Mesendoderm (in vitro differentiated cells): ENCODE results near the gene MAML3.

Experiments used
- DNase-seq: peaks from one replicate; pipeline ENCODE4 v3.0.0; 2013
- H2AK5ac ChIP-seq: 2 replicates; pipeline ENCODE4 v1.6.1; 2013; ENCODE audit warnings: low read length, inconsistent platforms
- H2BK120ac ChIP-seq: 2 replicates; pipeline ENCODE4 v1.6.1; 2013; ENCODE audit warnings: low read depth, mild to moderate bottlenecking, low read length, moderate library complexity, mixed read lengths
- H2BK15ac ChIP-seq: replicated peaks from 2 replicates; pipeline ENCODE4 v1.6.1; 2013; ENCODE audit warnings: low read depth, mild to moderate bottlenecking, moderate library complexity
- H2BK5ac ChIP-seq: 2 replicates; pipeline ENCODE4 v1.6.1; 2013; ENCODE audit warnings: low read length, inconsistent platforms
- H3K18ac ChIP-seq: 2 replicates; pipeline ENCODE4 v1.6.1; 2013; ENCODE audit warnings: mild to moderate bottlenecking, low read length, mixed read lengths
- H3K23ac ChIP-seq: one replicate; pipeline ENCODE4 v1.6.1; 2013; ENCODE audit warnings: low read length
- H3K27ac ChIP-seq: 2 replicates; pipeline ENCODE4 v1.5.1; 2013; ENCODE audit warnings: low read depth, mild to moderate bottlenecking, inconsistent platforms, low read length, moderate library complexity
- H3K27me3 ChIP-seq: 2 replicates; pipeline ENCODE4 v1.6.1; 2013; ENCODE audit warnings: low read length, control low read depth, mild to moderate bottlenecking, inconsistent platforms; ENCODE audit not compliant: insufficient read depth, poor library complexity
- H3K36me3 ChIP-seq: 2 replicates; pipeline ENCODE4 v1.6.1; 2013; ENCODE audit warnings: low read length, inconsistent platforms; ENCODE audit not compliant: control insufficient read depth, insufficient read depth
- H3K4ac ChIP-seq: one replicate; pipeline ENCODE4 v1.6.1; 2013; ENCODE audit warnings: low read depth, mild to moderate bottlenecking, low read length, moderate library complexity
- H3K4me1 ChIP-seq: 2 replicates; pipeline ENCODE4 v1.6.1; 2013; ENCODE audit warnings: low read depth, low read length, inconsistent platforms; ENCODE audit not compliant: control insufficient read depth
- H3K4me2 ChIP-seq: 2 replicates; pipeline ENCODE4 v1.6.1; 2013; ENCODE audit warnings: low read length
- H3K4me3 ChIP-seq: 2 replicates; pipeline ENCODE4 v1.5.1; 2013; ENCODE audit warnings: mild to moderate bottlenecking, low read length
- H3K56ac ChIP-seq: one replicate; pipeline ENCODE4 v1.6.1; 2013; ENCODE audit warnings: low read length
- H3K79me1 ChIP-seq: 2 replicates; pipeline ENCODE4 v1.6.1; 2013; ENCODE audit warnings: low read length, inconsistent platforms
- H3K79me2 ChIP-seq: 2 replicates; pipeline ENCODE4 v1.6.1; 2013; ENCODE audit warnings: mild to moderate bottlenecking, low read length; ENCODE audit not compliant: control insufficient read depth, insufficient read depth
- H3K9ac ChIP-seq: 2 replicates; pipeline ENCODE4 v1.6.1; 2013; ENCODE audit warnings: low read length, inconsistent platforms
- H4K5ac ChIP-seq: one replicate; pipeline ENCODE4 v1.6.1; 2013; ENCODE audit warnings: low read length
- H4K8ac ChIP-seq: one replicate; pipeline ENCODE4 v1.6.1; 2013; ENCODE audit warnings: low read depth, mild to moderate bottlenecking, control low read depth, low read length, moderate library complexity
- WGBS: extraction: QIAGEN DNeasy Blood & Tissue Kit; methylation state at CpG from one replicate; pipeline ENCODE4 v1.1.7; 2013; ENCODE audit warnings: low lambda C conversion rate, missing lambda C conversion rate; ENCODE audit not compliant: insufficient coverage; ENCODE audit errors: extremely low coverage; 5-methylcytosine and 5-hydroxymethylcytosine counted together

MAML3 gene

GRCh38 chr4:140116442-140117104, 37.4 kb downstream of the MAML3 start:
- peaks cover 2% of the 10 kb centered on the region for H3K79me2 ChIP-seq
- no peak overlapping the region for H4K5ac ChIP-seq
- no peak overlapping the region for H4K8ac ChIP-seq
- no peak overlapping the region for H3K56ac ChIP-seq
- H3K4me1 ChIP-seq: peaks cover 3% of the 10 kb centered on the region
- H3K18ac ChIP-seq: no peak overlapping the region
- no peak overlapping the region for H3K4me2 ChIP-seq
- no peak overlapping the region for H3K4me3 ChIP-seq
- H3K23ac ChIP-seq: no peak overlapping the region
- no peak overlapping the region for H3K9ac ChIP-seq
- peak; percentile 68 for DNase-seq
- no peak overlapping the region for H2BK120ac ChIP-seq
- no peaks in the 10 kb centered on the region for H3K36me3 ChIP-seq
- no CpG with 5 or more reads among the region's 4 CpGs for WGBS
- H3K79me1 ChIP-seq: peaks cover 12% of the 10 kb centered on the region
- no peak overlapping the region for H3K27ac ChIP-seq
- no peak overlapping the region for H2BK15ac ChIP-seq
- no peak overlapping the region for H3K4ac ChIP-seq
- H3K27me3 ChIP-seq: no peaks in the 10 kb centered on the region
- no peak overlapping the region for H2BK5ac ChIP-seq
- H2AK5ac ChIP-seq: no peak overlapping the region

GRCh38 chr4:140115140-140115539, 38.8 kb downstream of the MAML3 start:
- Histone ChIP-seq H3K36me3 (no peaks in the 10 kb centered on the region), H3K23ac (no peak overlapping the region), H2BK15ac (no peak overlapping the region), H3K9ac (no peak overlapping the region), H4K8ac (no peak overlapping the region), H3K4me2 (no peak overlapping the region), H3K27ac (no peak overlapping the region), H3K4me1 (peaks cover 3% of the 10 kb centered on the region), H3K27me3 (no peaks in the 10 kb centered on the region), H3K79me1 (peaks cover 14% of the 10 kb centered on the region), H3K56ac (no peak overlapping the region), H3K79me2 (peaks cover 2% of the 10 kb centered on the region), H3K4ac (no peak overlapping the region), H2BK5ac (no peak overlapping the region), H3K18ac (no peak overlapping the region), H4K5ac (no peak overlapping the region), H3K4me3 (no peak overlapping the region), H2AK5ac (no peak overlapping the region), H2BK120ac (no peak overlapping the region)
- DNase-seq: no peak

- Histone ChIP-seq H4K5ac (no peak overlapping the region), H3K79me1 (peaks cover 12% of the 10 kb centered on the region), H3K4me1 (peaks cover 3% of the 10 kb centered on the region), H3K9ac (no peak overlapping the region), H3K23ac (no peak overlapping the region), H3K36me3 (no peaks in the 10 kb centered on the region), H3K27ac (no peak overlapping the region), H2AK5ac (no peak overlapping the region), H3K4ac (no peak overlapping the region), H3K4me2 (no peak overlapping the region), H2BK5ac (no peak overlapping the region), H4K8ac (no peak overlapping the region), H3K4me3 (no peak overlapping the region), H2BK15ac (no peak overlapping the region), H3K18ac (no peak overlapping the region), H3K79me2 (peaks cover under 1% of the 10 kb centered on the region), H3K56ac (no peak overlapping the region), H3K27me3 (no peaks in the 10 kb centered on the region), H2BK120ac (no peak overlapping the region)
- no peak for DNase-seq
- WGBS: no CpG with 5 or more reads among the region's 2 CpGs
Observed at GRCh38 chr4:140113653-140114052, 40.3 kb downstream of the MAML3 start.

GRCh38 chr4:140112576-140112975, 41.4 kb downstream of the MAML3 start:
- H3K56ac ChIP-seq: no peak overlapping the region
- no peaks in the 10 kb centered on the region for H3K79me2 ChIP-seq
- no peak overlapping the region for H2BK120ac ChIP-seq
- H3K27ac ChIP-seq: no peak overlapping the region
- no peak overlapping the region for H4K5ac ChIP-seq
- no peaks in the 10 kb centered on the region for H3K27me3 ChIP-seq
- no peak for DNase-seq
- no peak overlapping the region for H2AK5ac ChIP-seq
- no CpG with 5 or more reads among the region's 2 CpGs for WGBS
- H2BK5ac ChIP-seq: no peak overlapping the region
- H3K4me1 ChIP-seq: peaks cover 3% of the 10 kb centered on the region
- no peak overlapping the region for H3K4me3 ChIP-seq
- no peak overlapping the region for H4K8ac ChIP-seq
- no peak overlapping the region for H2BK15ac ChIP-seq
- H3K36me3 ChIP-seq: no peaks in the 10 kb centered on the region
- no peak overlapping the region for H3K9ac ChIP-seq
- H3K4ac ChIP-seq: no peak overlapping the region
- H3K18ac ChIP-seq: no peak overlapping the region
- H3K4me2 ChIP-seq: no peak overlapping the region
- peaks cover 12% of the 10 kb centered on the region for H3K79me1 ChIP-seq
- no peak overlapping the region for H3K23ac ChIP-seq

- Histone ChIP-seq H3K9ac (no peak overlapping the region), H2AK5ac (no peak overlapping the region), H3K79me1 (peaks cover 11% of the 10 kb centered on the region), H3K56ac (no peak overlapping the region), H3K36me3 (no peaks in the 10 kb centered on the region), H3K23ac (no peak overlapping the region), H3K4me3 (no peak overlapping the region), H3K4me1 (no peaks in the 10 kb centered on the region), H3K79me2 (no peaks in the 10 kb centered on the region), H2BK15ac (no peak overlapping the region), H4K8ac (no peak overlapping the region), H4K5ac (no peak overlapping the region), H3K4ac (no peak overlapping the region), H2BK120ac (no peak overlapping the region), H2BK5ac (no peak overlapping the region), H3K18ac (no peak overlapping the region), H3K4me2 (no peak overlapping the region), H3K27me3 (no peaks in the 10 kb centered on the region), H3K27ac (no peak overlapping the region)
- DNase-seq: no peak
- WGBS: no CpG with 5 or more reads among the region's 1 CpG
Observed at GRCh38 chr4:140111256-140111655, 42.7 kb downstream of the MAML3 start.

- no peak overlapping the region for H3K9ac ChIP-seq
- no peak overlapping the region for H2AK5ac ChIP-seq
- no peaks in the 10 kb centered on the region for H3K36me3 ChIP-seq
- no peak overlapping the region for H3K18ac ChIP-seq
- H3K27ac ChIP-seq: no peak overlapping the region
- H3K79me2 ChIP-seq: no peaks in the 10 kb centered on the region
- no peak overlapping the region for H4K5ac ChIP-seq
- H3K23ac ChIP-seq: no peak overlapping the region
- no peak overlapping the region for H4K8ac ChIP-seq
- H3K4ac ChIP-seq: no peak overlapping the region
- no peak overlapping the region for H2BK5ac ChIP-seq
- H3K56ac ChIP-seq: no peak overlapping the region
- no peaks in the 10 kb centered on the region for H3K27me3 ChIP-seq
- H3K4me1 ChIP-seq: no peaks in the 10 kb centered on the region
- no CpG with 5 or more reads among the region's 3 CpGs for WGBS
- no peak overlapping the region for H2BK15ac ChIP-seq
- H3K4me2 ChIP-seq: no peak overlapping the region
- no peak overlapping the region for H2BK120ac ChIP-seq
- DNase-seq: no peak
- H3K79me1 ChIP-seq: peaks cover 10% of the 10 kb centered on the region
- no peak overlapping the region for H3K4me3 ChIP-seq
Observed at GRCh38 chr4:140110542-140111215, 43.3 kb downstream of the MAML3 start.
